GM18499 (cell line): Measurements from ENCODE around the gene ODAD2.

Source experiments
- ATAC-seq: cut with Tn5 transposase; IDR thresholded peaks from one replicate; pipeline ENCODE4 v1.9.1; 2021; ENCODE audit warnings: moderate number of reproducible peaks; ENCODE audit not compliant: insufficient read depth, unreplicated experiment

The ODAD2 gene

GRCh38 chr10:27784272-27784671, 214.6 kb downstream of the ODAD2 start:
- no peak for ATAC-seq

- ATAC-seq = no peak
Observed at GRCh38 chr10:27783660-27784059, 215.2 kb downstream of the ODAD2 start.

- ATAC-seq = no peak
Observed at GRCh38 chr10:27779462-27780015, 219.3 kb downstream of the ODAD2 start.

GRCh38 chr10:27774831-27775230, 224.0 kb downstream of the ODAD2 start:
- ATAC-seq = no peak

- ATAC-seq = no peak
Observed at GRCh38 chr10:27771231-27771630, 227.6 kb downstream of the ODAD2 start.

GRCh38 chr10:27770181-27770580, 228.7 kb downstream of the ODAD2 start:
- ATAC-seq = no peak
